IPS DF 4.7 (cell line): ENCODE results near the gene PPP1R14C.

ENCODE experiments used
- DNase-seq: peaks from one replicate; pipeline ENCODE4 v3.0.0-alpha.2; 2013; ENCODE audit warnings: low spot score; ENCODE audit errors: extremely low read depth

PPP1R14C gene, protein sequence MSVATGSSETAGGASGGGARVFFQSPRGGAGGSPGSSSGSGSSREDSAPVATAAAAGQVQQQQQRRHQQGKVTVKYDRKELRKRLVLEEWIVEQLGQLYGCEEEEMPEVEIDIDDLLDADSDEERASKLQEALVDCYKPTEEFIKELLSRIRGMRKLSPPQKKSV

GRCh38 chr6:150142670-150143515 is at the start of gene PPP1R14C:
PPP1R14C (plus strand) TSS chr6:150143044; CDS start chr6:150143193, 149 bp downstream.
- DNase-seq = no peak

DNA sequence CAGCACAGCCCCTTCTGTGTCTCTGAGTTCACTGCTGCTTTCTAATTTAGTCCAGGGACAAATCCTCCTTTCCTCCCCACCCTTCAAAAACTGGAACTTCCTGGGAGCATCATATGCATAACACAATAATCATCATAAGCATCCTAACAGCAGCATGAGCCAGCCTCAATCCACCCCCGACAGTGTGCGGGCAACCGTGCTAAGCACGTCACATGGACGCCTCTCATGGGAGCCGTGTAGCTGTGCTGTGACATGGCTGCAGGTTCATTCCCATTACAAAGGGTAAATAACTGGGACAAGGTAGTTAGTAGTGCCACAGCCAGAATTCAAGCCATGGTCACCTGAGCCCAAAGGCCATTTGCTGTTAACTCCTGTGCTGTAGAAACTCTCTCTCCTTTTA is 49.4 kb upstream of the PPP1R14C start:
- DNase-seq = no peak

- no peak for DNase-seq
Observed at GRCh38 chr6:150098155-150098554, 44.7 kb upstream of the PPP1R14C start.

DNA sequence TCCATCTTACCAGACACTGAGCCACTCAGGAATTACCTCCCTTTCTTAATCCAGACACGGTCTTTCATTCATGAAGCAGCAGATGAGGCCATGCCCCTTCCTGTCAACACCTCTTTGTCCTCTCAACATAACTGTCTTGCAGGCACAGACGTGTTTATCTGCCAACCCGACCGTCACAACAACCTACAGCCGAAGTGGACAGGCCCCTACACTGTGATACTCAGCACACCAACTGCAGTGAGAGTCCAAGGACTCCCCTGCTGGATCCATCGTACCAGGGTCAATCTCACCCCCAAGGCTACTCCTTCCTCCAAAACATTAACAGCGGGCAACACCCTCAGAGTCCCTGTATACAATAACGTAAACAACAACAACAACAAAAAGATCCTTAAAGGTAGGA is 43.3 kb upstream of the PPP1R14C start:
- DNase-seq = no peak

GRCh38 chr6:150099953-150100352 is 42.9 kb upstream of the PPP1R14C start:
- no peak for DNase-seq

DNA sequence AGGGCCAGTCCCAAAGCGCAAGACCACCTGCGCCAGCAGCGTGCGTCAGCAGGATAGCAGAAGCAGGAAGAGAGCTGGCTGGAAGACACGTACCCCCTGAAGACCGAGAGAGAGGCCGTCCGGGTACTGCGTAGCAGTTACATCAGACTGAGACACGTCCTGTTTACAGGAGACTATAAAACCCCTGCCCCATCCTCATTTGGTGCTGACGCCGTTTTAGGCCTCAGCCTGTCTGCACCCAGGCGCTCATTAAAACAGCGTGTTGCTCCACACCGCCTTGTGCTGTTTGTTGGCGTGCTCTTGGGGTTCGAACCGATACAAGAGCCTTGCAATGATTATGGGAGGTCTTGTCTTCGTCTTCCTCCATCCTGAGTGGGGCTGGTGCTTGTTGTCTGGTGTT is 42.1 kb upstream of the PPP1R14C start:
- DNase-seq = no peak

- no peak for DNase-seq
Observed at GRCh38 chr6:150102750-150103270, 40.0 kb upstream of the PPP1R14C start.

DNA sequence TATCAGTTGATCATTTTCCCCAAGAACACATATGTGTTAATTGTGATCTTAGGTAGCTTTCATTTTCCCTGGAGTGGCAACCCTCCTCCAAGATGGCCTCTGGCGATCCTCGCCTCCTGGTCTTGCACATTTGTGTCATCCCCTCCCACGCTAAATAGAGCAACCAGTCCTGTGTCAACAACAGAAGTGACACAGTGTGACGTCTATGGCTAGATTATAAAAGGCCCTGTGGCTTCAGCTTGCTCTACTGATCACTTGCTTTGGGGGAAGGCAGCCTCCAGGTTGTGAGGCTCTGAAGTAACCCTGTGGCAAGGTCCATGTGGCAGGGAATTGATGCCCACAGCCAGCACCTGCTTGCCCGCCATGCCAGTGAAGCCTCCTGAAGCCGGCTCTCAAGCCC is 30.6 kb upstream of the PPP1R14C start:
- no peak for DNase-seq

DNA sequence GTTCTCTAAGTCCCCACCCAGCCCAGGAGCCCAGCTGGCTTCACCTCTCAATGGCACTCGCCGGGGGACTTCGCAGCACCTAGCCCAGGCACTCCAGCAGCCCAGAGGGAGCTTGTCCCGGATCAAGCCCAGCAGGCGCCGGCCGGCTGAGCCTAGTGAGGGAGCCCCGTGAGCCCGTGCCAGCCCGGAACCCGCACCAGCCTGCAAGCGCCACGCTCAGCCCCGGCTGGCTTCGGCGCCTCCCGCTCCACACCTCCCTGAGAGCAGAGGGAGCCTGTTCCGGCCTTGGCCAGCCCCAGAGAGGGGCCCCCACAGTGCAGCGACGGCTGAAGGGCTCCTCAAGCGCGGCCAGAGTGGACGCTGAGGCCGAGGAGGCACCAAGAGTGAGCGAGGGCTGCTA is 27.1 kb upstream of the PPP1R14C start:
- no peak for DNase-seq

GRCh38 chr6:150116200-150116800 is 26.5 kb upstream of the PPP1R14C start:
- no peak for DNase-seq

GRCh38 chr6:150118203-150118602 is 24.6 kb upstream of the PPP1R14C start:
- no peak for DNase-seq

DNA sequence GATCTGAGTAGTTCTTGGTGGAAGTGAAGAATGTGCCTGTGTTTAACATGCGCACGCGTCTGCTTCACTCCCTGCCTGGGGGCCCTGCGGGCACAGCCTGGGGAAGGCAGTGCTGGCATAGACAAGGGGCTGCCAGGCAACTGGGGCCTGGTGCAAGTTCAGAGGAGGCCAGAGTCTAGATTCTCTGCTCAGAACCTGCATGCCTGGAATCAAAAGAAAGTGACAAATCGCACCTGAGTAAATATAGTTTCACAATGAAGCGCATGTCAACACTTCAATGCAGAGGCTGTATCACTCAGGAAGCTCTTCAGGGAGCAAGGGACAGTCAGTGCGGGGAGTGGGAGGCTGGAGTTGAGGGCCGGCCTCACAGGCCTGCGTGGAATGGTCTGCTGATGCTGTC is 24.2 kb upstream of the PPP1R14C start:
- no peak for DNase-seq

DNA sequence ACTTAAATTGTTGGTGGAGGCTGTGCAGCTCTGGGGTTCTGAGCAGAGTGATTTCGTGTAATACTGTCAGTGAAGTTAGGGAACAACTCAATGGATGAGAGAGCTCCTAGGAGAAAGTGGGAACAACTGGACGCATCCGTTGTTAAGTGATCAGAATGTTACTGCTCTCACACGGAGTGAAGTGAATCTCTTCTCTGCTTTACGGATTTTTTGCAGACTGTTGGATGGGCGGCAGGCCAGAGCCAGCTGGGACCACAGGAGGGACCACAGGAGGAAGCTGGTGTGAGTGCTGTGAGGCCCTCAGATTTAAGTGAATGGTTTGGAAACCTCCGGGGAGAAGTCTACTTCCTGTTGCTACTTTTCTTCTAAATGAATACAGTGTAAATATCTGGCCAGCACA is 23.7 kb upstream of the PPP1R14C start:
- DNase-seq = no peak

- DNase-seq = no peak
Observed at GRCh38 chr6:150123645-150124044, 19.2 kb upstream of the PPP1R14C start.

DNA sequence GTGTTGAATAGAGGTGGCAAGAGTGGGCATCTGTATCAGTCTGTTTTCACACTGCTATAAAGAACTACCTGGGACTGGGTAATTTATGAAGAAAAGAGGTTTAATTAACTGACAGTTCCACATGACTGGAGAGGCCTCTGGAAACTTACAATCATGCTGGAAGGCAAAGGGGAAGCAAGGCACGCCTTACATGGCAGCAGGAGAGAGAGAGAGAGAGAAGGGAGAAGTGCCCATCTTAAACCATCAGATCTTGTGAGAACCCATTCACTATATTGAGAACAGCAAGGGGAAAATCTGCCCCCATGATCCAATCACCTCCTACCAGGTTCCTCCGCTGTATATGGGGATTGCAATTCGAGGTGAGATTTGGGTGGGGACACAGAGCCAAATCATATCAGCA is 18.6 kb upstream of the PPP1R14C start:
- no peak for DNase-seq

DNA sequence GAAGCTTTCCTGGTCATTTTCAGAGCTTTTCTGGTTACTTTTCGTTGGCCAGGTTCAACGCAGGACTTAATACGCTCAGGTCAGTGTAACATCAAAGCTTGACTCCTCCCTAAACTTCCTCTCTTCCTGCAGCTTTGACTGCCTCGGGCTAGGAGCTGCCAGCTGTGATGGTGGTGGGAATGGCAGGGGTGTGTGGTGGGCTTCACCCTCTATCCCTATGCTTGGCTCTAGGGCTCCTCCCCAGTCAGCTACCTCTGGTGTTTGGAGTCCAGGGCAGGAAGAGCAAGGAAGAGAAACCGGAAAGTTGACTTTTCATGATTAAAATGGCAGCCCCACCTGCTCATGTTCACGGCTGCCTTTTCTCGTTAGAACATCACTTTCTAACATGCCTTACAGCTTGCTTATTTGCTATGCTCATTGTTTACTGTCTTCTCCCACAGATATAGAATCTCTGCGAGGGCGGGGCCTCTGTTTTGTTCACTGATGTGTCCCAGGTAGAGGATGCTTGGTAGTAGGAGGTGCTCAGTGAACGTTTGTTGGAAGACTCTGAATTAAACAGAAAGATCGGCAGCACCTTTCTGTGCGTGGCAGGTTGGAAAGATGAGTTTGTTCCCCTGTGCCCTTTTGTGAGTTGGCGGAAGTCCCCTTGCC is 16.1 kb upstream of the PPP1R14C start:
- DNase-seq = no peak

DNA sequence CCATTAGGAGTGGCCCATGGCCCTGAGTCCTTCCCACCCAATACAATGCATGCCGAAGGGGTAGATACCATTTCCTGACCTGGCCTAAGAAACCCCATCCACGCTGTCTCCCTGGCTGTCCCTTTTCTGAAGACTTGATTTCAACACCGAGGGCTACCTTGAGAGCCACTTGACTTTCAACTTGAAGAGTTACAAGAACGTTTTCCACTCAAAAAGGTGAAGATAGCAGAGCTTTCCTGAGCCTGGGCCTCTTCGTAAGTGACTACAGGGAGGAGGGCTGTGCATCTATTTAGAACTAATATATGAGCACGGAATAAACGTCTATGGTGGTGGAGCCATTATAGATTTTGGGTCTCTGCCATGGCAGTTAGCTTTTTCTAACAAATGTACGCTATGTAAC is 14.4 kb upstream of the PPP1R14C start:
- no peak for DNase-seq

DNA sequence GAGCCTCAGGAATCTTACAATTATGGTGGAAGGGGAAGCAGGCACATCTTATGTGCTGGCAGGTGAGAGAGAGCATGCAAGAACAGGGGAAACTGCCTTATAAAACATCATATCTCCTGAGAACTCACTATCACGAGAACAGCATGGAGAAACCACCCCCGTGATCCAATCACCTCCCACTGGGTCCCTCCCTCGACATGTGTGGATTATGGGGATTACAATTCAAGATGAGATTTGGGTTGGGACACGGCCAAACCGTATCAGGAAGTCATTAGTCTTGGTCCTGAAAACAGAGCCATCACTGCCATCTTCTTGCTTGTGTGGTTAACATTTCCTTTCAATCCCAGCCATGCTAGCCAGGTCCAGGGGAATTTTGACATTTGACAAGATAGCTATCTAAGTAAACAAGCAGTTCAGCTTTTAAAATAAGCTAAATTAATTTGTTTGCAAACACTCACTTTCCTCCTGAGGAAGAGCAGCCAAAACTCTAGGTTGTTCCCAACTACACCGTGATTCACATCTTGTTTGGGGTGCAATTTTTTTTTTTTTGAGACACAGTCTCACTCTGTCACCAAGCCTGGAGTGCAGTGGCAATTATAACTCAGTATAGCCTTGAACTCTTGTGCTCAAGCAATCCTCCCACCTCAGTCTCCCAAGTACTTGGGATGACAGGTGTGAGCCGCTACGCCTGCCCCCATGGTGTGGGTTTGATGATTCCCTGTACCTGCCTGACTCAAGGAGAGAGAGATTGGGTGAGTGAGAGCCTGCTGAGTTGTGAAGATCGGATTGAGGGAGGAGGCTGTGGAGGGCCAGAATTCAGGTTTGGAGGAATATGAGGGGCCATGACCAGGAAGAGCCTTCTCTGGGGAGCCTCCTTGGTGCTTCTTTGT is 13.0 kb upstream of the PPP1R14C start:
- DNase-seq = no peak

- no peak for DNase-seq
Observed at GRCh38 chr6:150133686-150134085, 9.2 kb upstream of the PPP1R14C start.

DNA sequence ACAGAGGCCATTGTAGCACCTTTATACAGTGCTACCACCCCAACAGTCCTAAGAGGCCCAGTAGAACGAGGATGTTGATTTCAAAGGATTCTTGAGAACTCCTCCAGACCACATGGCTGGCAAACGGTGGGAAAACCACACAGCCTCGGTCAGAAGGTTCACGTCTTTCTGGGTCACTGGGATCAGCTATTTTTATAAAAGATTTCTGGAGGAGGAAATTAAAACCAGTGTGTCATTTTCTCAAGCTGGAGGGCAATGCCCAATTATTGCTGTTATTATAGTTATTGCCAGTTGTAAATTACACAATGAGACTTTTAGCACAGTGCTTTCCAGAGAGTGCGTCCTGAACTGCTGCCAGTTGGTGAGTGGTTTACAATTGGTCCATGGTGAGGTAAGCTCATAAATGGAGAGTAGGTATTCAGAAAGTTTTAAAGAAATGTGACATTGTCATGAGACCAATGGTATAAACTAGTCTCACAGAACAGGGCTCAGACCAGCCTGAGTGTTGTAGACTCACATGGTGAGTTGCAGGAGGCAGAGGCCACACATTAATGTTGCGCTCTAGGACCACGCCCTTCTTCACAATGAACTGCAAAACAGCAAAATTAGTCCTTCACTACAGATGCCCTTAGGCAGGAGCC is 8.4 kb upstream of the PPP1R14C start:
- no peak for DNase-seq
